Upper lobe of left lung (tissue), 6 donors: ENCODE results near the gene EP300. TPM values are rescaled to one million over a fixed set of nuclear protein-coding genes. Genes with fewer than 3 reads are reported as not detected.

Source experiments
- ATAC-seq, 2 donors: fragments of 200-7000 bp; cut with Tn5 transposase; one replicate each; pipeline ENCODE4 v1.9.1; 2022; ENCODE audit warnings: mild to moderate bottlenecking in 2 of 2, moderate library complexity in 2 of 2; ENCODE audit not compliant: low FRiP score in 2 of 2
- DNase-seq, 2 donors: peaks; one replicate each; pipeline ENCODE4 v3.0.0-alpha.2; 2019 to 2020
- H3K27ac ChIP-seq, 4 donors: fragments of 200-600 bp; sonication (generic); one replicate each; pipeline ENCODE4 v1.5.1; 2016 to 2019
- H3K27me3 ChIP-seq, 4 donors: fragments of 200-600 bp; sonication (generic); one replicate each; pipeline ENCODE4 v1.5.1; 2017 to 2019
- H3K36me3 ChIP-seq, 4 donors: fragments of 200-600 bp; sonication (generic); one replicate each; pipeline ENCODE4 v1.5.1; 2016 to 2019
- H3K4me1 ChIP-seq, 4 donors: fragments of 200-600 bp; sonication (generic); one replicate each; pipeline ENCODE4 v1.5.1; 2018 to 2019
- H3K4me3 ChIP-seq, 4 donors: fragments of 200-600 bp; sonication (generic); one replicate each; pipeline ENCODE4 v1.5.1; 2017 to 2019; ENCODE audit warnings: mild to moderate bottlenecking in 2 of 4, moderate library complexity in 1 of 4
- H3K9me3 ChIP-seq, 4 donors: fragments of 200-600 bp; sonication (generic); one replicate each; pipeline ENCODE4 v1.5.1; 2018 to 2019
- EP300 ChIP-seq, 4 donors: sonication (generic); formaldehyde crosslinking; IDR thresholded peaks; one replicate each; pipeline ENCODE4 v1.5.1; 2017; ENCODE audit warnings: antibody characterized with exemption in 4 of 4, control low read depth in 2 of 4
- POLR2A ChIP-seq, 4 donors: fragments of 450-650 bp; IDR thresholded peaks; one replicate each; pipeline ENCODE4 v1.5.1; 2016 to 2017; ENCODE audit warnings: antibody characterized with exemption in 4 of 4, mild to moderate bottlenecking in 2 of 4
- POLR2AphosphoS5 ChIP-seq, 2 donors: sonication (generic); formaldehyde crosslinking; IDR thresholded peaks; one replicate each; pipeline ENCODE4 v1.5.1; 2017; ENCODE audit warnings: antibody characterized with exemption in 2 of 2
- WGBS, 2 donors: methylation state at CpG; one replicate each; pipeline ENCODE4 v1.1.5; 2017 to 2018; 5-methylcytosine and 5-hydroxymethylcytosine counted together
- total RNA-seq, 6 donors: library from RNA; depleted of rRNA in 4 of 6; stranded (reverse); fragments of >200 nt in 4 of 6; gene quantifications; one replicate each; pipeline versions ENCODE4 v1.1.0 to v1.2.1, GENCODE V29; 2016 to 2021
- TF ChIP-seq, protein P1 (sequence below), 6 experiments: fragments of 450-650 bp in 4 of 6; fragments of 200-600 bp in 2 of 6; sonication (generic) in 2 of 6; IDR thresholded peaks; one replicate each; pipeline ENCODE4 v1.5.1; 2016 to 2019; ENCODE audit warnings: antibody characterized with exemption in 6 of 6
- donor health status: DM: no; HTN: no; CAD: no; lungs with moderate emphysema.
- donor health status: DM: no; HTN: yes; CAD: no; lungs with severe emphysema.

EP300 gene
- total RNA-seq, 6 donors from 2014 or later: 66.3 to 257 (median 86.1) TPM

GRCh38 chr22:41197038-41197972, 104.9 kb downstream of the EP300 start:
- Histone ChIP-seq H3K36me3 (no peaks in the 10 kb centered on the region), H3K27me3 (no peaks in the 10 kb centered on the region), H3K9me3 (no peaks in the 10 kb centered on the region), H3K27ac (peak overlapping the region; percentile 65 to 80 (median 76)), H3K4me3 (peak overlapping the region; percentile 85 to 91 (median 89)), H3K4me1 (peaks cover 7 to 21% (median 15%) of the 10 kb centered on the region in 4 donors)
- ATAC-seq (peak; percentile 90 to 97), DNase-seq (peak; percentile 88 to 97)
- 1 to 3% methylated on average over 19 to 38 of the region's 91 CpGs for whole genome bisulfite sequencing, 2 donors
- TF ChIP-seq POLR2AphosphoS5 (IDR thresholded peaks at IDR 0.05) (peak in 1 of 2 donors; percentile 66), EP300 (IDR thresholded peaks at IDR 0.05) (no peak), POLR2A (IDR thresholded peaks at IDR 0.05) (peak in 3 of 4 donors; percentile 6 to 62 (median 47))
- TF ChIP-seq, protein P1, sequence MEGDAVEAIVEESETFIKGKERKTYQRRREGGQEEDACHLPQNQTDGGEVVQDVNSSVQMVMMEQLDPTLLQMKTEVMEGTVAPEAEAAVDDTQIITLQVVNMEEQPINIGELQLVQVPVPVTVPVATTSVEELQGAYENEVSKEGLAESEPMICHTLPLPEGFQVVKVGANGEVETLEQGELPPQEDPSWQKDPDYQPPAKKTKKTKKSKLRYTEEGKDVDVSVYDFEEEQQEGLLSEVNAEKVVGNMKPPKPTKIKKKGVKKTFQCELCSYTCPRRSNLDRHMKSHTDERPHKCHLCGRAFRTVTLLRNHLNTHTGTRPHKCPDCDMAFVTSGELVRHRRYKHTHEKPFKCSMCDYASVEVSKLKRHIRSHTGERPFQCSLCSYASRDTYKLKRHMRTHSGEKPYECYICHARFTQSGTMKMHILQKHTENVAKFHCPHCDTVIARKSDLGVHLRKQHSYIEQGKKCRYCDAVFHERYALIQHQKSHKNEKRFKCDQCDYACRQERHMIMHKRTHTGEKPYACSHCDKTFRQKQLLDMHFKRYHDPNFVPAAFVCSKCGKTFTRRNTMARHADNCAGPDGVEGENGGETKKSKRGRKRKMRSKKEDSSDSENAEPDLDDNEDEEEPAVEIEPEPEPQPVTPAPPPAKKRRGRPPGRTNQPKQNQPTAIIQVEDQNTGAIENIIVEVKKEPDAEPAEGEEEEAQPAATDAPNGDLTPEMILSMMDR (IDR thresholded peaks at IDR 0.05): peak in 3 of 6 experiments; percentile 14 to 34 (median 17)

DNA sequence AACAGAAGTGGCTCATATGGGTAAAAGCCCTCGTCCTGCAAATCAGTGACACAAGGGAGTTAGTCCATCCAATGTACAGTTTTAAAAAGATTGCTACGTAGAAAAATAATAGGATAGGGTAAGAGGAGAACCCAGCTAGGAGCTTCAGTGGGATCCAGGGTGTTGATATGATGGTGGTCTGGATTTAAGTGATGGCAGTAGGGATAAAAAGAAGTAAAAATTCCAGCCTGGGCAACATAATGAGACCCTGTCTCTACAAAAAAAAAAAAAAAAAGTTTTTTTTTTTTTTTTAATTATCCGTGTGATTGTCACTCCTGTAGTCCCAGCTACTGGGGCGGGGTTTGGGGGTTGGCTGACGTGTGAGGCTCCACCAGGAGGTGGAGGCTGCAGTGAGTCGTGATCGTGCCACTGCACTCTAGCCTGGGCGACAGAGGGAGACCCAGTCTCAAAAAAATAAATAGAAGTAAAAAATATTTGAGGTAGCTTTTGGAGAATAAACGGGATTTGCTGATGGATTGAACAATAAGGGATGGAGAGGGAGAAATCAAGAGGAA, 105.7 kb downstream of the EP300 start:
- ATAC-seq (peak in 1 of 2 donors; percentile 42), DNase-seq (peak in 1 of 2 donors; percentile 59)
- Histone ChIP-seq H3K27ac (peak overlapping the region in 3 of 4 donors; percentile 73 to 80 (median 78)), H3K27me3 (no peaks in the 10 kb centered on the region), H3K4me3 (peak overlapping the region; percentile 85 to 91 (median 89)), H3K36me3 (no peaks in the 10 kb centered on the region), H3K4me1 (peaks cover 7 to 21% (median 15%) of the 10 kb centered on the region in 4 donors), H3K9me3 (no peaks in the 10 kb centered on the region)
- TF ChIP-seq POLR2AphosphoS5 (IDR thresholded peaks at IDR 0.05) (no peak), EP300 (IDR thresholded peaks at IDR 0.05) (no peak), POLR2A (IDR thresholded peaks at IDR 0.05) (no peak)
- TF ChIP-seq, protein P1 (IDR thresholded peaks at IDR 0.05): no peak
- 1% methylated on average over 9 of the region's 9 CpGs for WGBS, 2 donors

DNA sequence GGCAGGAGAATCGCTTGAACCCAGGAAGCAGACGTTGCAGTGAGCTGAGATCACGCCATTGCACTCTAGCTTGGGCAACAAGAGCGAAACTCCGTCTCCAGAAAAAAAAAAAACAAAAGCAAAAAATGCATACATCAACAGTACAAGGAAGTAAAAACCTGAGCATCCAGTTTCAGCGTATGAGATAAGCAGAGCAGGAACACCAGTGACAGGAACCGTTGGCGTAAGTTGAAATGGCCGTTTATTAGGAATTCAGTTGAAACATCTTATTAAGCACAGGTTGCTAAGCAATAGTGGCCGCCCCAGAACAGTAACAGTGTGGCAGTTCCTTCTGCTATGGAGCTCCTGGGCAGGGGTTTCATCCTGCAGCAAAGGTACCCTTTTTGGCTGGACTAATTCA, 108.7 kb downstream of the EP300 start:
- no peak overlapping the region for H3K27ac ChIP-seq
- H3K27me3 ChIP-seq: no peaks in the 10 kb centered on the region
- no peaks in the 10 kb centered on the region for H3K9me3 ChIP-seq
- DNase-seq (no peak), ATAC-seq (no peak)
- WGBS, 2 donors: 48 to 49% methylated on average over 10 of the region's 10 CpGs
- TF ChIP-seq, protein P1 (IDR thresholded peaks at IDR 0.05): no peak
- TF ChIP-seq POLR2A (IDR thresholded peaks at IDR 0.05) (no peak), EP300 (IDR thresholded peaks at IDR 0.05) (no peak), POLR2AphosphoS5 (IDR thresholded peaks at IDR 0.05) (no peak)
- H3K36me3 ChIP-seq: no peaks in the 10 kb centered on the region
- peaks cover 12 to 35% (median 24%) of the 10 kb centered on the region in 4 donors for H3K4me1 ChIP-seq
- H3K4me3 ChIP-seq: no peak overlapping the region

- Histone ChIP-seq H3K27me3 (no peaks in the 10 kb centered on the region), H3K27ac (no peak overlapping the region), H3K4me3 (no peak overlapping the region), H3K9me3 (no peaks in the 10 kb centered on the region), H3K4me1 (peaks cover 12 to 28% (median 18%) of the 10 kb centered on the region in 4 donors), H3K36me3 (peaks cover 0 to 5% (median 0%) of the 10 kb centered on the region in 4 donors)
- TF ChIP-seq POLR2A (IDR thresholded peaks at IDR 0.05): no peak
- TF ChIP-seq, protein P1 (IDR thresholded peaks at IDR 0.05): no peak
- no peak for TF ChIP-seq EP300 (IDR thresholded peaks at IDR 0.05)
- no peak for TF ChIP-seq POLR2AphosphoS5 (IDR thresholded peaks at IDR 0.05)
- no peak for ATAC-seq
- DNase-seq: no peak
- 88 to 93% methylated on average over 2 of the region's 2 CpGs for WGBS, 2 donors
Observed at GRCh38 chr22:41203118-41203517, 110.7 kb downstream of the EP300 start.
